ENCODE data around the gene TRAF7. TPM values are rescaled to one million over a fixed set of nuclear protein-coding genes. Genes with fewer than 3 reads are reported as not detected.

The TRAF7 gene
- total RNA-seq, 1 experiment from 2014 or later = 101 TPM

DNA sequence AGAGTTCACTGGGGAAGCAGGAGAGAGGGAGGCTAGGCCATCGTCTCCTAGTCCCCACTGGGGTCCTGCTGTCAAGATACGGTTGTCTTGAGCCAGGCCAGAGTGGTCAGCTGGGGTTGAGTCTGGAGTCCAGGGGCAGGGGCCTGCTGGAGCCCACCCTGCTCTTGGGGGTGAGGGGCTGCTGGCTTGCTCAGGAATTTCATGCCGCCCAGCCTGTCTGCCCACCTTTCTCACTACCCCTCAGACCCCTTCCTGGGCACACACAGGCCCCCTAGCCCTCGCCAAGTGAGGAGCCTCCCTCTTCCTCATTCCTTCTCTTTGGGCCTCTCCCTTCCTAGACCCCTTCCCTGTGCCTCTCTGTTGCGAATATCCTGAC lies 1.3 kb downstream of the TRAF7 start:
- in situ Hi-C loops (cut with HindIII; ENCODE audit: low pct_unique_long_range_greater_than_20kb, low sequenced_read_pairs) = no loop called here
- no peak for DNase-seq (ENCODE audit: low read depth)

DNA sequence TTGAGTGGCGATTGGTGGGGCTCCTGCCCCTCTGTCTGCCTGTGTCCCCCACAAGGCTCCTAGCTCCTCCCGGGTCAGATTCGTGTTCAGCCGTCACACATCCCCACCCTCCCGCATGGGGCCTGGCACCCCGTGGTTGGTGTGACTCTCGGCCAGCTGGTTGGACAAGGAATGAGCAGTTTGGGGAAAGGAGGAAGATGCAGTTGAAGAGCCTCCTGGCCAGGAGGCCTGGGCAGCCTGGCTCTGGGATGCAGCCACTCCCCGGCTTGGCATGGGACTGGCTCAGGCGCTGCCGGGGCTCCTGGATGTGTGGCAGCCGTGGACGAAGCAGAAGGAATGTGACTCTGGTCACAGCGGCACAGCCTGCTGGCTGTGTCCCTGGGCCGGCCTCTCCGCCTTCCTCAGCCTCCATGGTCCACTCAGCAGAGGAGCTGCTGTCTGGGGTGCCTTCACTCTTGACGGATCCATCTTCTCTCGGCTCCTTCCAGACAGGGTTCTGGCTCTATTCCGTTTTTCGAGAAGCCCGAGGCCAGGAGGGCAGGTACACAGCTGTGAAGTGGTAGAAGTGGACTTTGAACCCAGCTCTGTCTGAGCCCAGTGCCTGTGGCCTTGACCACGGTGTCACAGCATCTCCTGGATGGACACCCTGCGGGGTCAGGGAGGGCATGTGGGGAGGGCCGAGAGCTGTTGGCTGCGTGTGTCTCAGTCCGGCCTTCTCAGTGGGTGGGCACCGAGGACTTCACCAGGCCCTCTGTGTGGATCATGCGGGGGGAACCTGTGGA lies 2.1 kb downstream of the TRAF7 start:
- no peak for DNase-seq (ENCODE audit: low read depth)
- in situ Hi-C loops (cut with HindIII; ENCODE audit: low pct_unique_long_range_greater_than_20kb, low sequenced_read_pairs) = no loop called here

DNA sequence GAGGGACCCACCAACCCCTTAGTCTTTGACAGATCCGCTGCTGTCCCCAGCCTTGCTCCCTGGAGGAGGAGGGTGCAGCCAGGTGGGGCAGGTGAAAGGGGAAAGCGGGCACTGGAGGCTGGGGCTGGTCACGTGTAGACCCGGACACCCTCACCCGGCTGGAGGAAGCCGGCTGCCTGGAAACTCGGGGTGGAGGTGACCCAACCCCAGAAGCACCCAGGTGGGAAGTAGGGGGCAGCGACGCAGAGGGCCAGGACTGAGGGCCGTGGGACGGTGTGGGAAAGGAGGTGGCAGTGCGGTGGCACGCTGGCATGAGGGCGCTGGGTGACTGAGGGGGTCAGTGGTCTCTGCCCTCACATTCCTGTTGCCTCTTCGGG lies 2.7 kb downstream of the TRAF7 start:
- DNase-seq (ENCODE audit: low read depth) = no peak
- in situ Hi-C loops (cut with HindIII; ENCODE audit: low pct_unique_long_range_greater_than_20kb, low sequenced_read_pairs) = no loop called here

DNA sequence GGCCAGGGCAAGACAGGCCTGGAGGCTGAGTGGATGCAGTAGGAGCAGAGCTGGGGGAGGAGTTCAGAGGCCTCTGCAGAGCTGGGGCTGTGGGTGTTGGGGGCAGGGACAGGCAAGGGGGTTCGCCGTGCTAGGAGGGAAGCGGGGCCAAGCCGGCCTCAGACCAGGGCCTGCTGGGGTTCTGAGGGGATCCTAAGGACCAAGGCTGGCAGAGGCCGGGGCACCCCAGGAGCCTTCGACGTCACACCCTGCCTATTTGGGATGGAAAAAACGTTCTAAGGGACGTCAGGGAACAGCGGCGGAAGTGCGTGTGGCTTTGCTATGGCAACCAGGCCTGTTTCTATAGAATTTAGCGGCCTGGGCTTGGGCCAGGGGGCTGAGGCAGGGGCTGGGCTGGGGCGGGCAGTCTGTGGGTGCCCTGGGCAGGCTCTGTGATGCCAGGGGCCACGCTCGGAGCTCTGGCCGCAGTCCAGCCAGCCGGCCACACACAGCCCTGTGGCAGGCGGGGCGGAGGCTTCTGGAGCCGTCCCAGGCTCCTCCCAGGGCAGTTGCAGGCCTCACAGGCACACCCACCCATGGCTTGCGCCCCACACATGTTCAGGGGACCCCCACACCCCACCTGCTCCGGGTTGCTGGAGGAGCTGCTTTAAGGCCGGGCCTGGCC lies 3.7 kb downstream of the TRAF7 start:
- DNase-seq (ENCODE audit: low read depth) = no peak
- in situ Hi-C loops (cut with HindIII; ENCODE audit: low pct_unique_long_range_greater_than_20kb, low sequenced_read_pairs) = no loop called here

DNA sequence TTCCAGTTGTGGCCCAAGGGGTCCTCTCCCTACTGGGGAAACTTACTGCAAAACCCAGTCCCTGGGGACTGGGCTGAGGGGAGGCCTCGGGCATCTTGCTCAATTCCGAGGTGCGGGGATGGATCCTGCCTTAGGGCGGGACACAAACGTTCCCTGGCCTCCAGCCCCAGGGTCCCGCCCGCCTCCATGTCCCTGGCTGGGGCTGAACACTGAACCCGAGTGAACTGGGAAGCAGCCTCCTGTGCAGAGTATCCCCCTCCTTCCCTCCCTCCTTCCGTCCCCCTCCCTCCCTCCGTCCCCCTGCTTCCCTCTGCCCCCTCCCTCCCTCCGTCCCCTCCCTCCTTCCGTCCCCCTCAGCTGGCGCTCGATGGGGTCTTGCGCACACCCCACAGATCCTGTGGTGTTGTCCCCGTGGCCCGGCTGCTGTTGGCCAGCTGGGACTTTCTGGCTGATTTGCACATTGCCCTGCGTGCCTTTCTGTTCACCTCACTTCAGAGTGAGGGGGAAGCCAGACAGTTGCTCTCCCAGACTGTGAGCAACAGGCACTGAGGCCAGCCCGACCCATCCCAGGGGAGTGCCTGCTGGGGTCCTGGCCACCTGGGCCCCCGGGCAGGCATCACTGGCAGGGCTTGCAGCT lies 5.5 kb downstream of the TRAF7 start:
- in situ Hi-C loops (cut with HindIII; ENCODE audit: low pct_unique_long_range_greater_than_20kb, low sequenced_read_pairs) = no loop called here
- DNase-seq (ENCODE audit: low read depth) = no peak

DNA sequence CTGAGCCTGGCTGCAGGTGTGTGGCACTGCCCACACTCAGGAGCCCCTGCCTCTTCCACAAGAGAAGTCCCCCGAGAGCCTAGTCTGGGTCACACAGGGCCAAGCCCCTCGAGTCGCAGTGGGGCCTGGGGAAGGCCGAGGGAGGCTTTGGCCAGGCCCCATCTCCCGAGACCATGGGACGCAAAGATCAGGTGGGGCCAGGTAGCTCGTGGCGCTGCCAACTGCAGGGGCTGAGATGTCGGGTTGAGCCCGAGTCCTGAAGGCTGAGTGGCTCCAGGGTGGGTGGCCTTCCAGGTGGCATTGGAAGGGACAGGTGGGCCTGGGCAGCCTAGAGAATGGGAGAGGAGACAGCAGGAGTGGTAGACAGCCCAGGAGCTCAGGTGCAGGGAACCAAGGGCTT lies 6.3 kb downstream of the TRAF7 start:
- in situ Hi-C loops (cut with HindIII; ENCODE audit: low pct_unique_long_range_greater_than_20kb, low sequenced_read_pairs) = no loop called here
- DNase-seq (ENCODE audit: low read depth) = no peak

DNA sequence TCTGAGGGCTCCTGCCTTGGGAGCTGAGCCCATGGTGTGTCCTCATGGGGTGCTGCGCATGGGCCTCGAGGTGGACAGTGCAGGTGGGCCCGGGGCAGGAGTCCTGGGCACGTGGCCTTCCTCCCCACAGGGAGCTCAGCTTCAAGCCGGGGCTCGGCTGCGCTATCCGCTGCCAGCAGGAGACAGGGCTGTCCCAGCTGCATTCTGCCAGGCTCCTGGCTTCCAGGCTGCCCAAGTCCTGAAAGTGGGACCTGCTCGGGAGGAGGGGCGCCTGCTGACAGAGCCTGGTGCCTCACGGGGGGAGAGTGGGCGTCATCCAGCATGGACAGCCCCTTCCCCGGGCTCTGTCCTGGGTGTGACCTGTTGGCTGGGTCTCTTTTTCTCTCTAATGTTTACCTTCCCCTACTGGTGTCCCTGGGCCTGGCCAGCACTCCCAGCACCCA lies 7.1 kb downstream of the TRAF7 start:
- in situ Hi-C loops (cut with HindIII; ENCODE audit: low pct_unique_long_range_greater_than_20kb, low sequenced_read_pairs) = no loop called here

DNA sequence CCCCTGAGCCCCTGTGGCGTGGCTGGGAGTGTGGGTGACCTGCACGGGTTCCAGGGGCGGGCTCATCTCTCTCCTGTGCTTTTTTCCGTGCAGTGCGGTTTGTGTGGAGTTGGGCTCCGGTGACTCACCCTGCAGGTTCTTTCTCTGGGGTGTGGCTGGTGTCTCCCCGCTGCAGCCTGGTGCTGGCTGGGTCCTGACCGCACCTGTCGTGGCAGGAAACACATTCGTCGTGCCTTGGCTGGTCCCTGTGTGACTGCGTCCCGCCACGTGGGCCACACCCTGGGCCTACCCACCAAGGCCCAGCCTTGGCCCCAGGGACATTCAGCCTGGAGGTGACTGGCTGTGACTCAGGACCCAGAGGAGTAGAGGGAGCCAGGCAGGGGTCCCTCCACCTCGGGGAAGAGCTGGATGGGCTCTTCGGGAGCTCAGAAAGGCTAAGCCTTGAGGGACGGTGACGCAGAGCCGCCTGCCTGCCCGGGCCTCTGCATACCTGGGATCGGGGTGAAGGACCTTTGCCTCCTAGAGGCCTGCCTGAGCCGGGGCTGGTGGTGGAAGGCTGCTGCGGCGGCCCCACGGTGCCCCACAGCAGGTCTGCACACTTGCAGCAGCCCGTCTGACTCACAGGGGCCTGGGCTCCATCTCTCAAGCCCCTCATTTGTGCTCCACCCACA lies 7.8 kb downstream of the TRAF7 start:
- peak; percentile 50 for DNase-seq (ENCODE audit: low read depth)
- in situ Hi-C loops (cut with HindIII; ENCODE audit: low pct_unique_long_range_greater_than_20kb, low sequenced_read_pairs) = no loop called here

More for the DNA sequence above, 7.1 kb downstream of the TRAF7 start:
- DNase-seq (ENCODE audit: low read depth) = no peak

DNA sequence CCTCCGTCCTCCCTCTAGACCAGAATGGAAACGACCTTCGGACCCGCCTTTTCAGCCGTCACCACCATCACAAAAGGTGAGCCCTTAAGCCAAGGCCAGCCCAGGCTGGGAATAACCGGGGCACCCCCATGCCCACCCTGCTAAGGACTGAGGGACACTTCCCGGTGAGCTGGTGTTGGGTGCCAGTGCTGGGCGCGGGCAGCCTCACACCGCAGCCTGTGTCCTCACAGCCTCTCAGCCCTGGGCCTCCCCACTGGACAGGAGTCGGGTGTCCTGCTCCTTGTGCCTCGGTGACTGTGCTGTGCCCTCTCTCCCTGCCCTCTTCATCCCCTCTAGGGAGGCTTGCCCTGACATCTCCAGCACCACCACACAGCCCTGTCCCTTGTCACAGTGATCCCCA lies 10.3 kb downstream of the TRAF7 start:
- in situ Hi-C loops (cut with HindIII; ENCODE audit: low pct_unique_long_range_greater_than_20kb, low sequenced_read_pairs) = no loop called here
- no peak for DNase-seq (ENCODE audit: low read depth)

DNA sequence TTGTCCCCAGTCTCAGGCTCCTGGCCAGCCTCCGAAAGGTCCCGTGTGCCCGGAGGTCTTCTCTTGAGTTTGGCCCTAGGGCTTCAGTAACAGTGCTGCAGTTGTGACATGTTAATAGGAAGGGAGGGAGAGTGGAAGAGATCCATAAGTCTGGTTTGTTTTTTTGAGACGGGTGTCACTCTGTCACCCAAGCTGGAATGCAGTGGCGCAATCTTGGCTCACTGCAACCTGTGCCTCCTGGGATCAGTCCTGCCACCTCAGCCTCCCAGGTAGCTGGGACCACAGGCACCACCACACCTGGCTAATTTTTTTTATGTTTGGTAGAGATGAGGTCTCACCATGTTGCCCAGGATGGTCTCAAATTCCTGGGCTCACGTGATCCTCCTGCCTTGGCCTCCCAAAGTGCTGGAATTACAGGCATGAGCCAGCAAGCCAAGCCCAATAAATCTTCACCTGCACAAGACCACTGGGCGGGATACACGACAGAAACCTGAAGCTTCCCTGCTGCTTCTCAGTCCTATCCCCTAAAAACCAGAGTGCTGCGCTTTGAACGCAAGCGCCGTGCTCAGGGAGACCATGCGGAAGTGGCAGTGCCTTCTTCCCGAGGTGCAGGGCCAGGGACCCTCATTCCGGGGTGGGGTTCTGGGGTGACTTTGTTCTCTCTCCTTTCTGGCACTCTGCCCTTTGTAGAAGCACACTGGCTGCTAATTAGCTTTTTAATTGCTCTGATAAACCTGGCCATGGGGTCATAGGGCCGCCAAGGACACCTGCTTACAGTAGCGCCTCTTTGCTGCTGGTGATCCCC lies 10.9 kb downstream of the TRAF7 start:
- in situ Hi-C loops (cut with HindIII; ENCODE audit: low pct_unique_long_range_greater_than_20kb, low sequenced_read_pairs) = no loop called here
- DNase-seq (ENCODE audit: low read depth) = no peak

DNA sequence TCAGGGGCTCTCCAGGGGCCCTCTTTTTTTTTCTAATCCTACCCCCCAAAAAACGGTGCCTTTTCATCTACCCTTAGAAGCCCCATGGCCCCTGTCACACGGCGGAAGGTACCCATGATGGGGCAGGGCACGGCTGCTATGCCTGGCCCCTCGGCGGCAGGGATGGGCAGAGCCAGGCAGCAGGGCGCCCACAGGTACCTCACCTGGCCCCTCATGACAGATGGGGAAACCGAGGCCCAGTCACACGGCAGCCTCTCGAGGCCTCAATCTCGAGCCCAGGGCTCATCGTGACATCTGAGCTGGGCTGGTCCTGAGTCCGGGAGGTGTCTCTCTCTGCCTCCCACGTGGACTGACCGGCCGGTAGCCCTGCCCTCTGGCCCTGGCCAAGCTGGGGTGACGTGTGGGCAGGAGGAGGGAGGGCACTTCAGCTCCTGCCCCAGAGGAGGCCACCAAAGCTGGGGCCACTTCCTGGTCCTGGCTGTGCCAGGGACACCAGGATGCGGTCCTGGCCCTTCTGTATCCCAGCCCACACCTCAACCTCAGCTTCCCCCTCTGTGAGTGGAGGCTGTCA lies 11.6 kb downstream of the TRAF7 start:
- in situ Hi-C loops (cut with HindIII; ENCODE audit: low pct_unique_long_range_greater_than_20kb, low sequenced_read_pairs) = no loop called here
- no peak for DNase-seq (ENCODE audit: low read depth)

DNA sequence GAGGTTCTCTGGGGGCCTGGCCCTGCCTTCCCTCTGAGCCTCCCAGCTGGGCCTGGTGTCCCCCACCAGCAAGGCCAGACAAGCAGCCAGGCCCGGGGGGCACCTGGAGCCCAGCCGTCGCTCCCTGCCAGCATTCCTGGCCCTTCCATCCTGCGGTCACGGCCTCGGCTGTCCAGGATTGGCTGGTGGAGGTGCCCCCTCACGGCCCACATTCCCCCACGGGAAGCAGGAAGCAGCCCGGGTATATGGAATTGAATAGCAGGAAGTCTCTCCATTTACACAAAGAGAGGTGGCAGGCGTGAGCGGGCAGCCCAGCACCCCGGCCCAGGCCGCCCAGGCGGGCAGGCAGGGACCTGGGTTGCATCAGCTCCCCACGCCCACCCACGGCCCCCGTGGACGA lies 14.5 kb downstream of the TRAF7 start:
- in situ Hi-C loops (cut with HindIII; ENCODE audit: low pct_unique_long_range_greater_than_20kb, low sequenced_read_pairs) = no loop called here

DNA sequence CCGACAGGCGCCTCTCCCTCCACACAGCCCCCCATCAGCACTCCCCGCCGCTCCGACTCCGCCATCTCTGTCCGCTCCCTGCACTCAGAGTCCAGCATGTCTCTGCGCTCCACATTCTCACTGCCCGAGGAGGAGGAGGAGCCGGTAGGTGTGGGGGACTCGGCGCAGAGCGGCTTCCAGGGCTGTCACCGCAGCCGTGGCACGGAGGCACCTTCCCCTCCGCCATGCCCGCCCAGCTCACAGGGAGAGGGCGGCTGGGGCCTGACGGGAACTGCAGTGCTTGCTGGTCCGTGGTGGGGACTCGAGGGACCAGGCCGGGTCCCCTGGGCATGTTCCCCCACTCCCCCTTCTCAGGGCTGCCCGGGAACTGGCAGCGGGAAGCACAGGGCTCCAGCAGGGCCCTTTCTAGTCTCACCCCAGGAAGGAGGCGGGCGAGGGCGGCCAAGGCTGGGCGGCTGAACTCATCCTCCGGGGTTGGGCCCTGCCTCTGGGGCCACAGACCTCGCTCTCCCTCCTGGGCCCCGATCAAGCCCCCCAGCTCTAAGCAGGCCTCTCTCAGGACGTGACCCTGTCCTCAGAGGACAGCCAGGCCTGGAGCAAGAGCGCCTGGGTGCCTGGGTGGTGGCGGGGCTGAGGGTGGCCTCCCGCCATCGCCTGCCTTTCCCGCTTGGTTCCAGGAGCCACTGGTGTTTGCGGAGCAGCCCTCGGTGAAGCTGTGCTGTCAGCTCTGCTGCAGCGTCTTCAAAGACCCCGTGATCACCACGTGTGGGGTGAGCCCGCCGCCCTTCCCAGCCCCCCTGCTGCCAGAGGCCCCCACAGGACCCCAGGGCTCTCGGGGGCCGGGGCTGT lies 15.2 kb downstream of the TRAF7 start:
- in situ Hi-C loops (cut with HindIII; ENCODE audit: low pct_unique_long_range_greater_than_20kb, low sequenced_read_pairs) = no loop called here
- no peak for DNase-seq (ENCODE audit: low read depth)

More for the DNA sequence above, 14.5 kb downstream of the TRAF7 start:
- DNase-seq (ENCODE audit: low read depth) = no peak

DNA sequence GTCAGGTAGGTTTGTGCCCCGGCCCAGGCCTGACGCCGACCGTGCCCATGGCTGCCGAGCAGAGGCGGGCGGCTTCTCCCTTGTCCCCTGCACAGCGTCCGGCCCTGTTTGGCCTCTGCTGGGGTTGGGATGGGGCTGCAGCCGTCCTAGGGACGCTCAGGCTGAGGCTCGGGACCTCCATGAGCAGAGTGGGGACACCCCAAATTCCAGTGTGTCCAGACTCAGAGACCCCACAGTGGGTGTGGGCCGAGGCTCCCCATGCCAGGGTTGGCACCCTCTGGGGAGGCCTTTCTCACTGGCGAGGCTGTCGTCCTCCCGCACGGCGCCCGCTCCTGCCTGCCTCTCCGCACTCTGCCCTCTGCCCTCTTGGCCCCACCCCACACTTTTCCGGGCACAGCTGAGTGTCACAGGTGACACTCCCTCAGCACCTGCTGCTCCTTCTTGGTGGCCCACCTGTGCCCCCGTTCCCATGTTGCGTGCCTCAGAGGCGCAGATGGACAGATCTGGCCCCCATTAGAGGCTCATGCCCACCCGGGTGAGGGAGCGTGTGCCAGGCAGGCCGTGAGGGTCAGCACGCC lies 16.1 kb downstream of the TRAF7 start:
- in situ Hi-C loops (cut with HindIII; ENCODE audit: low pct_unique_long_range_greater_than_20kb, low sequenced_read_pairs) = no loop called here

DNA sequence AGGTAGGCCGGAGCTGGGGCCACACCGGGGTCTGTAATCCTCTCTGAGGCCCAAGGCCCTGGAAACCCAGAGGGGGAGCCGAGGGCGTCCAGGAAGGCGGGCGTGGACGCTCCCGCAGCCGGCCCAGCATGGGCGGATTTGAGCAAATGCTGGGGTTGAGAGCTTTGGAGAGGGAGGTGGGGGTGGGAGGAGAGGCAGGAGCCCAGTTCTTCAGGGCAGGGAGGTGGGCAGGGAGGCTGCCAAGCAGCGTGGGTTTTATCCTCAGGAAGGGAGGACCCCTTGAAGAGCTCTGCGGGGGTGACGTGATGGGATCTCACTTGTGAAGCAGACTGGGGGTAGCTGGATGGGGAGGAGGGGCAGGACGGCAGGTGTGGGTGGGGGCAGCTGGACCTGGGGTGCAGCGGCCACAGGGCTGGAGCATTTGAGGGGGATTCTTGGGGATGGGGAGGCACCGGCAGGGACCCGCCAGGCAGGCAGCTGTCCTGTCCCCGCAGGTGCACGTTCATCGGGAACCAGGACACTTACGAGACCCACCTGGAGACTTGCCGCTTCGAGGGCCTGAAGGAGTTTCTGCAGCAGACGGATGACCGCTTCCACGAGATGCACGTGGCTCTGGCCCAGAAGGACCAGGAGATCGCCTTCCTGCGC lies 17.2 kb downstream of the TRAF7 start:
- DNase-seq (ENCODE audit: low read depth) = no peak
- in situ Hi-C loops (cut with HindIII; ENCODE audit: low pct_unique_long_range_greater_than_20kb, low sequenced_read_pairs) = no loop called here

More for the DNA sequence above, 16.1 kb downstream of the TRAF7 start:
- no peak for DNase-seq (ENCODE audit: low read depth)

DNA sequence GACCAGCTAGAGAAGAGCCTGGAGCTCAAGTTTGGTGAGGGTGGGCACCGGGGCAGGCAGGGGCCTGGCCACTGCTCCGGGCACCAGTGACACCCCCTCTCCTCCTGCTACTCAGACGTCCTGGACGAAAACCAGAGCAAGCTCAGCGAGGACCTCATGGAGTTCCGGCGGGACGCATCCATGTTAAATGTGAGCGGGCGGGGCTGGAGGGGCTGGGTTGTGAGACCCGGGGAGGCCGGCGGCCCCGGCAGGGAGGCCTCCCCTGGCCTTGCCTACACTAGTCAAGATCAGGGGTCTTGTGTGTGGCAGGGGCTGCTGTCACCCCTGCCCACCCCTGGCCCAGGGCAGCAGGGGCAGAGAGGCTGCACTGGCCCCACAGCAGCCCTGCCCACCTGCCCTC lies 17.8 kb downstream of the TRAF7 start:
- in situ Hi-C loops (cut with HindIII; ENCODE audit: low pct_unique_long_range_greater_than_20kb, low sequenced_read_pairs) = no loop called here
- DNase-seq (ENCODE audit: low read depth) = no peak
